Breast epithelium (tissue), 3 donors: ENCODE data around the gene SIDT2.

Experiments
- CTCF ChIP-seq, 3 donors: fragments of 450-650 bp; IDR thresholded peaks; one replicate each; pipeline ENCODE4 v1.5.1; 2016 to 2017; ENCODE audit warnings: antibody characterized with exemption in 3 of 3, mild to moderate bottlenecking in 3 of 3, moderate library complexity in 3 of 3
- POLR2A ChIP-seq: fragments of 450-650 bp; IDR thresholded peaks from one replicate; pipeline ENCODE4 v1.6.1; 2016; ENCODE audit warnings: antibody characterized with exemption, mild to moderate bottlenecking, moderate library complexity

DNA sequence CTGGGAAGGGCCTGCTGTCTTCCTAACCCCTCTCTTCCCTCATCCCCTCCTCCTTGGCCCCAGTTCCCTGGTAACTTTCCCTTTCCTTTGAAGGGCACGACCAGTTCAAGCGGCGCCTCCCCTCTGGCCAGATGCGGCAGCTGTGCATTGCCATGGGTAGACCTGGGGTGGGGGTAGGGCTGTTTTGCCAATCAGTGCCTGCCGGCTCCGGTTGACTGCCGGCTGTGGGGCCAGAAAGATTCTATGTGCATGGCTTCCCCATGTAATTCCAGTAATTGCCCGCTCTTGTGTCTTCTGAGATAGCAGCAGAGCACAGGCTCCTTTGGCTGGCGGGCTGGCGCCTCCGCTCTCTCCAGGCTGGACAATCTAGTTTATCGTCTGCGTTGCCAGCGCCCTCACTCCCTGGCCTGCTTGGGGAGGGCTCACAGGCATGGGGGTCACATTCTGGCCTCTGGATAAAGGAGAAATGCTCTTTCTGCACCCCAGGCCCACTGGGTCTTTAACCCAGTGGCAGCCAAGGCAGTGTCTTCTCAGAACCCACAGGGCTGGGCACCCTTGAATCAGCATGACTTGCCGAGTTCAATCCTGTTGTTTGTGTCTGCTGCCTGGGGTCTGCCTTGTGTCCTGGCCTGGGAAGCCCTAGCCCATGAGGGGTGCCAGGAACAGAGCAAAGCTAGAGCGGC is 9.4 kb downstream of the SIDT2 start:
- no peak for TF ChIP-seq POLR2A
- no peak for TF ChIP-seq CTCF (IDR thresholded peaks at IDR 0.05)
